ENCODE data around the gene PPIF. TPM values are rescaled to one million over a fixed set of nuclear protein-coding genes. Genes with fewer than 3 reads are reported as not detected.

PPIF gene
- total and polyA plus RNA-seq, 2 of the 4 experiments (the other 2 are of a cell fraction): 29.2 to 130 TPM

DNA sequence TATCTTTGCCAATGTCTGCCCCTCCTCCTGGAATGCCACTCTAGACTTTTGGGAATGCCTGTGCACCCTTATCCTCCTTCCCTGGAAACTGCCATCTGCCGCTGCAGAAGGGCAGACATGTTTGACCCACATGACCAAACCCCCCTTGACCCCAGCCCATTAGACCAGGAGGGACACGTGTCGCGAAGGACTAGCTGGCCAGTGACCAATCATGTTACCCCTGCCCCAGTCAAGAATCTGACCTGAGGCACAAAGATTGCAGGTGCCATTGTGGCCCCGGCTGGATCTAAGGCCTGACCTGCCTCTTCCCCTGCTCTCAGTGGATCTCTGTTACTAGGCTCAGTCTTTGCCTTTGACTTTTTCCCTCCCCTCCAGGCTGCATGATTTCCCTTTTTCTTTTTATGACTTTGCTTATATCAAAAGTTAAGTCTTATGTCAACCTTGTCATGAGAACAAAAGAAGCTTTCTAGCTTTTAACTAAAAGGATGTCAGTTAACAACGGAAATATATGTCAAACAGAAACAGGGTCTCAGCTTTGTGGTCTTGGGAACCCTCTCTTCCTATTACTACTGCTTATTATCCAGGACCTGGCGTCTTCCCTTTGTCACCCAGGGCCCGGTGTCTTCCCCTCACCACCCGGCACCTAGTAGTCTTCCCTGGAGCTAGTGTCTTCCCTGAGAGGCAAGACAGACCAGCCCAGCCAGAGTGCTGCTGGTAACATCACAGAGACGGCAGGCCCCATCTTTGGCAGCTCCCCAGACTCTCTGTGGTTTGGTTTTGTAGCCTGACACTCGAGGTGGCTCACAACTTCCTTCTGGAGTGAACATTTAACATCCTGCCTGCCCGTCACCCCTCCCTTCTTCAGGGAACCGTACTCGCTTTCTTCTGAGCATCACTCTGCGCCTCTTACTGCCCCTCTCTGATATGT, 24.4 kb upstream of the PPIF start:
- intact Hi-C loops (cut with micrococcal nuclease) (no loop called here), in situ Hi-C loops (cut with MboI; ENCODE audit: low sequenced_read_pairs) (no loop called here), dilution Hi-C loops (cut with HindIII; ENCODE audit: low sequenced_read_pairs, unreplicated experiment) (no loop called here)
- peak overlapping the region; percentile 7; the same call in 1 of the 2 replicates for H3K23ac ChIP-seq (ENCODE audit: low read depth, low read length)
- H2AFZ ChIP-seq (replicated peaks; ENCODE audit: low read length, poor library complexity): peak overlapping the region; percentile 74
- ATAC-seq (ENCODE audit: low read depth) (peak; percentile 73), DNase-seq (peak; percentile 92)
- WGBS, 2 experiments (ENCODE audit: extremely low coverage in 2 of 2, insufficient read length in 1 of 2): 80% methylated on average over 2 of the region's 15 CpGs; no CpG with 5 or more reads in 1 of the 2 experiments
- H2BK120ac ChIP-seq (ENCODE audit: low read depth, low read length): peak overlapping the region; percentile 70
- peak overlapping the region; percentile 36 to 39; a peak in 3 of 4 replicates for H4K8ac ChIP-seq (ENCODE audit: low read depth in 2 of 2, low read length in 2 of 2)
- peak overlapping the region; percentile 79; the same call in 2 of the 3 replicates for H2BK15ac ChIP-seq (ENCODE audit: low read depth, low read length)
- H2AK5ac ChIP-seq (ENCODE audit: low read depth, low read length): peak overlapping the region; percentile 89
- H3K56ac ChIP-seq (ENCODE audit: extremely low read depth, insufficient read depth, low read length): no peak overlapping the region
- POLR2A ChIA-PET (ENCODE audit: unreplicated experiment): no interaction called here
- CTCF ChIA-PET: no interaction called here
- TF ChIP-seq POLR2A (IDR thresholded peaks at IDR 0.05; ENCODE audit: low read depth, low read length) (peak; percentile 45), RAD21 (IDR thresholded peaks at IDR 0.05; ENCODE audit: low read length) (no peak), MAZ (IDR thresholded peaks at IDR 0.05; ENCODE audit: borderline replicate concordance, low read depth, low read length) (0 out of 2 replicates have a peak, but pooled peaks have one; percentile 22)
- H2BK20ac ChIP-seq (ENCODE audit: low read depth, low read length): peak overlapping the region; percentile 63
- H2BK5ac ChIP-seq (ENCODE audit: low read depth, low read length, poor library complexity, severe bottlenecking): peak overlapping the region; percentile 47
- no peaks in the 10 kb centered on the region for H3K36me3 ChIP-seq (ENCODE audit: control insufficient read depth, insufficient read depth, low read length)
- H3K14ac ChIP-seq (replicated peaks; ENCODE audit: low read depth, low read length): peak overlapping the region; percentile 73
- H4K91ac ChIP-seq (ENCODE audit: insufficient read depth, low read depth, low read length): peak overlapping the region; percentile 78
- no peak overlapping the region for H3K4me3 ChIP-seq (ENCODE audit: insufficient read depth, low read depth, low read length)
- H4K5ac ChIP-seq (ENCODE audit: low read depth, low read length): peak overlapping the region; percentile 50; the same call in 1 of the 2 replicates
- H3K79me1 ChIP-seq (ENCODE audit: low read depth in 1 of 2, low read length in 2 of 2): peaks cover 0 to 11% of the 10 kb centered on the region in 2 experiments; a peak in 1 of 4 replicates
- H3K27ac ChIP-seq (ENCODE audit: insufficient read depth, low read length): peak overlapping the region; percentile 13; the same call in 1 of the 2 replicates
- H4K20me1 ChIP-seq (ENCODE audit: insufficient read depth, low read length): no peaks in the 10 kb centered on the region
- no peaks in the 10 kb centered on the region for H3K9me3 ChIP-seq (ENCODE audit: control insufficient read depth, insufficient read depth, low read length)
- H3K4ac ChIP-seq (ENCODE audit: low read depth, low read length): peak overlapping the region; percentile 71
- no peak overlapping the region; the same call in 1 of the 2 replicates for H3K9ac ChIP-seq (ENCODE audit: low read depth, low read length)
- H3K18ac ChIP-seq (ENCODE audit: low read depth, low read length): peak overlapping the region; percentile 34; the same call in 1 of the 2 replicates
- peaks cover 35% of the 10 kb centered on the region for H3K9me1 ChIP-seq (ENCODE audit: insufficient read depth, low read length)
- no TSS peak for BruUV-seq (replicated peaks)
- no peak overlapping the region for H3K4me2 ChIP-seq (ENCODE audit: low read depth, low read length)
- H3K27me3 ChIP-seq (ENCODE audit: control insufficient read depth, insufficient read depth, low read length): no peaks in the 10 kb centered on the region
- peaks cover 25% of the 10 kb centered on the region for H3K4me1 ChIP-seq (ENCODE audit: control insufficient read depth, insufficient read depth, low read length)
- peak overlapping the region; percentile 30 for H2AK9ac ChIP-seq (replicated peaks; ENCODE audit: low read depth, low read length, poor library complexity)
